ENCODE results near the gene ANKRD39. TPM values are rescaled to one million over a fixed set of nuclear protein-coding genes. Genes with fewer than 3 reads are reported as not detected.

ANKRD39 gene
- total RNA-seq, 1 experiment from 2014 or later: 12.2 TPM

- H3K27me3 Mint-ChIP-seq (ENCODE audit: unreplicated experiment): no peaks in the 10 kb centered on the region
- peaks cover 35% of the 10 kb centered on the region for H3K4me1 Mint-ChIP-seq (ENCODE audit: low read depth, unreplicated experiment)
- TF ChIP-seq, protein P1, sequence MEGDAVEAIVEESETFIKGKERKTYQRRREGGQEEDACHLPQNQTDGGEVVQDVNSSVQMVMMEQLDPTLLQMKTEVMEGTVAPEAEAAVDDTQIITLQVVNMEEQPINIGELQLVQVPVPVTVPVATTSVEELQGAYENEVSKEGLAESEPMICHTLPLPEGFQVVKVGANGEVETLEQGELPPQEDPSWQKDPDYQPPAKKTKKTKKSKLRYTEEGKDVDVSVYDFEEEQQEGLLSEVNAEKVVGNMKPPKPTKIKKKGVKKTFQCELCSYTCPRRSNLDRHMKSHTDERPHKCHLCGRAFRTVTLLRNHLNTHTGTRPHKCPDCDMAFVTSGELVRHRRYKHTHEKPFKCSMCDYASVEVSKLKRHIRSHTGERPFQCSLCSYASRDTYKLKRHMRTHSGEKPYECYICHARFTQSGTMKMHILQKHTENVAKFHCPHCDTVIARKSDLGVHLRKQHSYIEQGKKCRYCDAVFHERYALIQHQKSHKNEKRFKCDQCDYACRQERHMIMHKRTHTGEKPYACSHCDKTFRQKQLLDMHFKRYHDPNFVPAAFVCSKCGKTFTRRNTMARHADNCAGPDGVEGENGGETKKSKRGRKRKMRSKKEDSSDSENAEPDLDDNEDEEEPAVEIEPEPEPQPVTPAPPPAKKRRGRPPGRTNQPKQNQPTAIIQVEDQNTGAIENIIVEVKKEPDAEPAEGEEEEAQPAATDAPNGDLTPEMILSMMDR (IDR thresholded peaks at IDR 0.05; ENCODE audit: unreplicated experiment): no peak
- H3K4me3 Mint-ChIP-seq (ENCODE audit: low read depth, unreplicated experiment): no peak overlapping the region
- no peak for DNase-seq
- CTCF ChIA-PET: no interaction called here
- H3K27ac Mint-ChIP-seq (ENCODE audit: unreplicated experiment): no peak overlapping the region
- intact Hi-C loops (cut with micrococcal nuclease; ENCODE audit: unreplicated experiment): no loop called here
- H3K9me3 Mint-ChIP-seq (ENCODE audit: low read depth, unreplicated experiment): no peaks in the 10 kb centered on the region
- BruUV-seq (replicated peaks): no TSS peak
- H3K36me3 Mint-ChIP-seq (ENCODE audit: insufficient read depth, unreplicated experiment): peaks cover 28% of the 10 kb centered on the region
Observed at GRCh38 chr2:96823198-96823597, 34.6 kb downstream of the ANKRD39 start.

DNA sequence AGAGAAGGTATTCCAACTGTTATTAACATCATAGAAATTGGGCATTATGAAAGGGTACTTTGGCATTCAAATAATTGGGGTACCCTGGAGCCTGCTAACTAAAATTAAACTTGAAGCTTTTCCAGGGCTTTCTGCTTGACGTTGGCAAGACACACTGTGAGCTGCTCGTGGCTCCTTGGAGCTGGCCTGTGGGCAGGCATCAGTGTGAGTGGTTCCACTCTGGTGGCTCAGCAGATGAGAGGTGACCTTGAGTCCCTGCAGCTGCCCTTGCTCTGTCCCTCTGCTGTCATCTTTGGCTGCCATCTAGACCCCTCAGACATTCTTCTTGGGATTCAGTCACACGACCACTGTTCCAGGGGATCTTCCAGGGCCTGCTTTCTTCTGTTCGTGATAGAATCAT lies 35.0 kb downstream of the ANKRD39 start:
- H3K4me3 Mint-ChIP-seq (ENCODE audit: low read depth, unreplicated experiment): no peak overlapping the region
- TF ChIP-seq, protein P1 (IDR thresholded peaks at IDR 0.05; ENCODE audit: unreplicated experiment): no peak
- no peak for DNase-seq
- no TSS peak for BruUV-seq (replicated peaks)
- CTCF ChIA-PET: no interaction called here
- intact Hi-C loops (cut with micrococcal nuclease; ENCODE audit: unreplicated experiment): no loop called here
- H3K4me1 Mint-ChIP-seq (ENCODE audit: low read depth, unreplicated experiment): peaks cover 39% of the 10 kb centered on the region
- H3K9me3 Mint-ChIP-seq (ENCODE audit: low read depth, unreplicated experiment): no peaks in the 10 kb centered on the region
- H3K36me3 Mint-ChIP-seq (ENCODE audit: insufficient read depth, unreplicated experiment): peaks cover 31% of the 10 kb centered on the region
- no peak overlapping the region for H3K27ac Mint-ChIP-seq (ENCODE audit: unreplicated experiment)
- no peaks in the 10 kb centered on the region for H3K27me3 Mint-ChIP-seq (ENCODE audit: unreplicated experiment)

DNA sequence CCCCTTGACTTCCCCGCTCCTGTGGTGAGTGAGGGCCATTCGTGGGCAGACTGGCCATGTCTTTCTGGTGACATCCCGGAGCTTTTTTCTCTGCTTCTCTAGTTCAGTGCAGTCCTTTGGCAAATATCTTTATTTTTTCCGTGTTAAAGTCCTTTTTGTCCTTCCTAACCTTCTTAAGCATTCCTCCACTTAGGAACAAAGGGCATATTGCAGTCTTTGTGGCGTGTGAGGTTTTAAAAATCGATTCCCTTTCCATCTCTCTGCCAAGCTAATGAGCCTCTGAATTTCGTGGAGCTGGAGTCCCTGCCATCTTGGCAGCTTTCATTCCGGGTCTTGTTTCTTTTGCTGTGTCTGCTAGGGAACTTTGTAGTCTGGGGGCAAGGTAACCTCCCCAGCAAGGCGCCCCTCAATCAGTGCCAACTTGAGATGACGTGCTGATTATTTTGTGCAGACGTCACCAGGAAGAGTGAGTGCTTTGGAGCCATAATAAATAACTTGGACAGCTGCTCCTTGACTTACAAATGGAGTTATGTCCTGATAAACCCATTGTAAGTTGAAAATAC lies 36.6 kb downstream of the ANKRD39 start:
- peaks cover 41% of the 10 kb centered on the region for H3K36me3 Mint-ChIP-seq (ENCODE audit: insufficient read depth, unreplicated experiment)
- CTCF ChIA-PET: interaction anchor here (0.5 to 1.1 kb wide), 2 partner anchors 37 to 289 kb away, joined by 4 to 6 read pairs; partner anchors contain the start of gene ANKRD39
- no TSS peak for BruUV-seq (replicated peaks)
- H3K4me1 Mint-ChIP-seq (ENCODE audit: low read depth, unreplicated experiment): peaks cover 43% of the 10 kb centered on the region
- H3K27me3 Mint-ChIP-seq (ENCODE audit: unreplicated experiment): no peaks in the 10 kb centered on the region
- TF ChIP-seq, protein P1 (IDR thresholded peaks at IDR 0.05; ENCODE audit: unreplicated experiment): no peak
- H3K27ac Mint-ChIP-seq (ENCODE audit: unreplicated experiment): peak overlapping the region; percentile 40
- no peaks in the 10 kb centered on the region for H3K9me3 Mint-ChIP-seq (ENCODE audit: low read depth, unreplicated experiment)
- H3K4me3 Mint-ChIP-seq (ENCODE audit: low read depth, unreplicated experiment): peak overlapping the region; percentile 77
- peak; percentile 25 for DNase-seq
- intact Hi-C loops (cut with micrococcal nuclease; ENCODE audit: unreplicated experiment): no loop called here

GRCh38 chr2:96819876-96820511 lies 37.8 kb downstream of the ANKRD39 start:
- intact Hi-C loops (cut with micrococcal nuclease; ENCODE audit: unreplicated experiment): loop anchor here (5.0 to 10.0 kb wide), 3 partner anchors 58 to 265 kb away; partner anchors contain the start of genes CNNM4 and KANSL3
- Mint-ChIP-seq H3K27ac (ENCODE audit: unreplicated experiment) (peak overlapping the region; percentile 22), H3K9me3 (ENCODE audit: low read depth, unreplicated experiment) (no peaks in the 10 kb centered on the region), H3K4me3 (ENCODE audit: low read depth, unreplicated experiment) (peak overlapping the region; percentile 77), H3K4me1 (ENCODE audit: low read depth, unreplicated experiment) (peaks cover 43% of the 10 kb centered on the region), H3K36me3 (ENCODE audit: insufficient read depth, unreplicated experiment) (peaks cover 53% of the 10 kb centered on the region), H3K27me3 (ENCODE audit: unreplicated experiment) (no peaks in the 10 kb centered on the region)
- CTCF ChIA-PET: interaction anchor here (0.8 to 1.2 kb wide), 2 partner anchors 38 to 59 kb away, joined by 3 to 4 read pairs; partner anchors contain the start of genes ANKRD39 and CNNM4
- TF ChIP-seq, protein P1 (IDR thresholded peaks at IDR 0.05; ENCODE audit: unreplicated experiment): peak; percentile 9
- DNase-seq: no peak
- BruUV-seq (replicated peaks): no TSS peak
